Measurements from ENCODE around the gene ADGRG6.

The ADGRG6 gene

GRCh38 chr6:142409794-142410193 lies 108.0 kb downstream of the ADGRG6 start:
- Histone ChIP-seq H3K9ac (ENCODE audit: low read depth, low read length) (no peak overlapping the region), H3K27me3 (ENCODE audit: control insufficient read depth, insufficient read depth, low read length) (no peaks in the 10 kb centered on the region), H3K9me3 (ENCODE audit: control insufficient read depth, insufficient read depth, low read length) (no peaks in the 10 kb centered on the region), H3K36me3 (ENCODE audit: control insufficient read depth, insufficient read depth, low read length) (no peaks in the 10 kb centered on the region), H3K4me1 (ENCODE audit: control insufficient read depth, insufficient read depth, low read length) (no peaks in the 10 kb centered on the region), H3K4me3 (ENCODE audit: low read depth, low read length) (no peak overlapping the region)

GRCh38 chr6:142411145-142411544 lies 109.3 kb downstream of the ADGRG6 start:
- H3K4me1 ChIP-seq (ENCODE audit: control insufficient read depth, insufficient read depth, low read length) = peaks cover 2% of the 10 kb centered on the region
- no peak overlapping the region for H3K9ac ChIP-seq (ENCODE audit: low read depth, low read length)
- H3K4me3 ChIP-seq (ENCODE audit: low read depth, low read length) = no peak overlapping the region
- no peaks in the 10 kb centered on the region for H3K27me3 ChIP-seq (ENCODE audit: control insufficient read depth, insufficient read depth, low read length)
- no peaks in the 10 kb centered on the region for H3K9me3 ChIP-seq (ENCODE audit: control insufficient read depth, insufficient read depth, low read length)
- H3K36me3 ChIP-seq (ENCODE audit: control insufficient read depth, insufficient read depth, low read length) = no peaks in the 10 kb centered on the region

DNA sequence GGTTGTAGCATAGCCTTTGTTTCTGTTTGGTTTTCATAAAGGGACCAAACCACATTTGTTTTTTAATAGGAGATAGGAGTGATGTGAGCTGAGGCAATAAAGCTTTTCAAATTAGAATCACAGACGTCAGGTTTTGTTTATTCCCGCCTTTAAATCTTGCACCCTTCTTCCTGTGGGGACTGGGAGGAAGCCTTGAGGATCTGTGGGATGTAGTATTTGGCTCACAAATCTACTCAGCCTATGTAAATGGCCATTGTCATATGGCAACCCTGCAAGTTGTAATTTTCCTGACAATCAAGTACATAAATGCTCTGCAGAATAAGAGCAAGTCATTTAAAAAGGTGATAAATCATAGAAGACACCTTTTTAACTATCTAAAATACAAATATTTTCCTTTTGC lies 110.4 kb downstream of the ADGRG6 start:
- no peaks in the 10 kb centered on the region for H3K27me3 ChIP-seq (ENCODE audit: control insufficient read depth, insufficient read depth, low read length)
- no peaks in the 10 kb centered on the region for H3K9me3 ChIP-seq (ENCODE audit: control insufficient read depth, insufficient read depth, low read length)
- H3K36me3 ChIP-seq (ENCODE audit: control insufficient read depth, insufficient read depth, low read length) = no peaks in the 10 kb centered on the region
- H3K4me3 ChIP-seq (ENCODE audit: low read depth, low read length) = no peak overlapping the region
- H3K4me1 ChIP-seq (ENCODE audit: control insufficient read depth, insufficient read depth, low read length) = peaks cover 7% of the 10 kb centered on the region
- no peak overlapping the region for H3K9ac ChIP-seq (ENCODE audit: low read depth, low read length)

GRCh38 chr6:142412658-142413057 lies 110.9 kb downstream of the ADGRG6 start:
- H3K36me3 ChIP-seq (ENCODE audit: control insufficient read depth, insufficient read depth, low read length) = no peaks in the 10 kb centered on the region
- H3K4me1 ChIP-seq (ENCODE audit: control insufficient read depth, insufficient read depth, low read length) = peaks cover 10% of the 10 kb centered on the region
- no peak overlapping the region for H3K9ac ChIP-seq (ENCODE audit: low read depth, low read length)
- H3K4me3 ChIP-seq (ENCODE audit: low read depth, low read length) = no peak overlapping the region
- no peaks in the 10 kb centered on the region for H3K27me3 ChIP-seq (ENCODE audit: control insufficient read depth, insufficient read depth, low read length)
- H3K9me3 ChIP-seq (ENCODE audit: control insufficient read depth, insufficient read depth, low read length) = no peaks in the 10 kb centered on the region

DNA sequence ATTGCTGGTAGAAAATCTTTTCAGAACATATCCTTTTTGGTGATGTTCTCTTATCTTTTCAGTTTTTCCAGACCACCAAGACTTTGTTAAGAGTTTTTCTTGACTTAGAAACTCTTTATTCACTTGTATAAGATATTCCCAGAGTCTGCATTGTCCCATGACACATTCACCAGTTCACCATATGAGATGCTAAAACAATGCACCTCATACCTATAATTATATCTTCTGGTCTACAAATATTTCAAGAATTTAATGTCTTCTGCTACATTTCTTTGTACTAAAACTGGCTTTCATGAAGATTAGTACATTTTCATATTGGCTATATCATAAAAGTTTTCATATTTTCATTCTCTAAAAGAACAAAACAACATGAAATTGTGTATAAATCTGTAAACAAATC lies 111.3 kb downstream of the ADGRG6 start:
- Histone ChIP-seq H3K4me1 (ENCODE audit: control insufficient read depth, insufficient read depth, low read length) (peaks cover 12% of the 10 kb centered on the region), H3K9ac (ENCODE audit: low read depth, low read length) (no peak overlapping the region), H3K9me3 (ENCODE audit: control insufficient read depth, insufficient read depth, low read length) (no peaks in the 10 kb centered on the region)

GRCh38 chr6:142414462-142415250 lies 112.8 kb downstream of the ADGRG6 start:
- no peak overlapping the region for H3K9ac ChIP-seq (ENCODE audit: low read depth, low read length)
- no peaks in the 10 kb centered on the region for H3K36me3 ChIP-seq (ENCODE audit: control insufficient read depth, insufficient read depth, low read length)
- no peaks in the 10 kb centered on the region for H3K9me3 ChIP-seq (ENCODE audit: control insufficient read depth, insufficient read depth, low read length)
- H3K4me3 ChIP-seq (ENCODE audit: low read depth, low read length) = no peak overlapping the region
- H3K27me3 ChIP-seq (ENCODE audit: control insufficient read depth, insufficient read depth, low read length) = no peaks in the 10 kb centered on the region
- H3K4me1 ChIP-seq (ENCODE audit: control insufficient read depth, insufficient read depth, low read length) = peaks cover 12% of the 10 kb centered on the region

More for the DNA sequence above, 111.3 kb downstream of the ADGRG6 start:
- H3K27me3 ChIP-seq (ENCODE audit: control insufficient read depth, insufficient read depth, low read length) = no peaks in the 10 kb centered on the region
- H3K36me3 ChIP-seq (ENCODE audit: control insufficient read depth, insufficient read depth, low read length) = no peaks in the 10 kb centered on the region
- no peak overlapping the region for H3K4me3 ChIP-seq (ENCODE audit: low read depth, low read length)

DNA sequence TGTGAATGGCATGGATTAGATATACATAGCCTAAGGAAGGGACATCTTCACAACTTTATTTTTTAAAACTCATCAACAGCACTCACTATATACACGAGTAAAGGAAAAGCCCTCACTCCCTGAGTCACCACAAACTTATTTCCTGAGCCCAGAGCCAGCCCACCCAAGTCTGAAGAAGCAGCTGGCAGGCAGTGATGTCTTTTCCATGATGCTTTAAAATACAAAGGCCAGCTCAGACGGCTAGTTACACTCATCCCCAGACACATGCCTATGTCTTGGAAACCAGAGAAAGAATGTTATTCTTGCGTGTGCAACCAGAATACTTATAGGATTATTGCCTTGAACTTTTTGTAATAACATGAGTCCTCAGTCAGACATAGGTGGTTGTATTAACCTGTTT lies 114.4 kb downstream of the ADGRG6 start:
- Histone ChIP-seq H3K9ac (ENCODE audit: low read depth, low read length) (no peak overlapping the region), H3K4me3 (ENCODE audit: low read depth, low read length) (no peak overlapping the region), H3K27me3 (ENCODE audit: control insufficient read depth, insufficient read depth, low read length) (no peaks in the 10 kb centered on the region), H3K36me3 (ENCODE audit: control insufficient read depth, insufficient read depth, low read length) (no peaks in the 10 kb centered on the region), H3K9me3 (ENCODE audit: control insufficient read depth, insufficient read depth, low read length) (no peaks in the 10 kb centered on the region), H3K4me1 (ENCODE audit: control insufficient read depth, insufficient read depth, low read length) (peaks cover 17% of the 10 kb centered on the region)

- Histone ChIP-seq H3K9ac (ENCODE audit: low read depth, low read length) (no peak overlapping the region), H3K27me3 (ENCODE audit: control insufficient read depth, insufficient read depth, low read length) (no peaks in the 10 kb centered on the region), H3K36me3 (ENCODE audit: control insufficient read depth, insufficient read depth, low read length) (no peaks in the 10 kb centered on the region), H3K9me3 (ENCODE audit: control insufficient read depth, insufficient read depth, low read length) (no peaks in the 10 kb centered on the region), H3K4me3 (ENCODE audit: low read depth, low read length) (no peak overlapping the region), H3K4me1 (ENCODE audit: control insufficient read depth, insufficient read depth, low read length) (peaks cover 17% of the 10 kb centered on the region)
These were observed 114.9 kb downstream of the ADGRG6 start for GRCh38 chr6:142416686-142417085.

DNA sequence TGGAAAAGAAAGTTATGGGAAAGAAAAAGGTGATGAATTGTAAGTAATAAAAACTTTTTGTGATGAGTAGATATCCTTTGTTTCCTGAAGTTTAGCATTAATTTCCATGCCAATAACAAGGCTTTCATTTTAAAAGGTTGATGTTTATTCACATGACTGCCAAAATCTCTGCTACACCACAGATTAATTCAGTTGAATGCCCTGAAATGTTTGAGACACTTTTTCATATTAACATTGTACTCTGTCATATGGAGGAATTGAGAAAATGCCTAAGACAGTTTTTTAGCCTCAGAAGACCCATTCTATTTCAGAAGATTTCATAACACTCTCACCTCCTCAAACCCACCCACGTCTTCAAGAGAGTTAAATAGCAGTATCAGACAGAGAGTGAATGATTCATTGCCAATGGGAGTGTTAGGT lies 115.5 kb downstream of the ADGRG6 start:
- H3K36me3 ChIP-seq (ENCODE audit: control insufficient read depth, insufficient read depth, low read length) = no peaks in the 10 kb centered on the region
- H3K9ac ChIP-seq (ENCODE audit: low read depth, low read length) = no peak overlapping the region
- H3K4me1 ChIP-seq (ENCODE audit: control insufficient read depth, insufficient read depth, low read length) = peaks cover 17% of the 10 kb centered on the region
- no peak overlapping the region for H3K4me3 ChIP-seq (ENCODE audit: low read depth, low read length)
- H3K9me3 ChIP-seq (ENCODE audit: control insufficient read depth, insufficient read depth, low read length) = no peaks in the 10 kb centered on the region
- H3K27me3 ChIP-seq (ENCODE audit: control insufficient read depth, insufficient read depth, low read length) = no peaks in the 10 kb centered on the region

GRCh38 chr6:142419071-142419470 lies 117.3 kb downstream of the ADGRG6 start:
- Histone ChIP-seq H3K36me3 (ENCODE audit: control insufficient read depth, insufficient read depth, low read length) (no peaks in the 10 kb centered on the region), H3K9me3 (ENCODE audit: control insufficient read depth, insufficient read depth, low read length) (no peaks in the 10 kb centered on the region), H3K4me3 (ENCODE audit: low read depth, low read length) (no peak overlapping the region), H3K4me1 (ENCODE audit: control insufficient read depth, insufficient read depth, low read length) (peaks cover 17% of the 10 kb centered on the region), H3K27me3 (ENCODE audit: control insufficient read depth, insufficient read depth, low read length) (no peaks in the 10 kb centered on the region), H3K9ac (ENCODE audit: low read depth, low read length) (no peak overlapping the region)

- no peak overlapping the region for H3K4me3 ChIP-seq (ENCODE audit: low read depth, low read length)
- H3K27me3 ChIP-seq (ENCODE audit: control insufficient read depth, insufficient read depth, low read length) = no peaks in the 10 kb centered on the region
- no peak overlapping the region for H3K9ac ChIP-seq (ENCODE audit: low read depth, low read length)
- H3K4me1 ChIP-seq (ENCODE audit: control insufficient read depth, insufficient read depth, low read length) = peaks cover 17% of the 10 kb centered on the region
- no peaks in the 10 kb centered on the region for H3K36me3 ChIP-seq (ENCODE audit: control insufficient read depth, insufficient read depth, low read length)
- H3K9me3 ChIP-seq (ENCODE audit: control insufficient read depth, insufficient read depth, low read length) = no peaks in the 10 kb centered on the region
These were observed 119.0 kb downstream of the ADGRG6 start for GRCh38 chr6:142420802-142421201.

DNA sequence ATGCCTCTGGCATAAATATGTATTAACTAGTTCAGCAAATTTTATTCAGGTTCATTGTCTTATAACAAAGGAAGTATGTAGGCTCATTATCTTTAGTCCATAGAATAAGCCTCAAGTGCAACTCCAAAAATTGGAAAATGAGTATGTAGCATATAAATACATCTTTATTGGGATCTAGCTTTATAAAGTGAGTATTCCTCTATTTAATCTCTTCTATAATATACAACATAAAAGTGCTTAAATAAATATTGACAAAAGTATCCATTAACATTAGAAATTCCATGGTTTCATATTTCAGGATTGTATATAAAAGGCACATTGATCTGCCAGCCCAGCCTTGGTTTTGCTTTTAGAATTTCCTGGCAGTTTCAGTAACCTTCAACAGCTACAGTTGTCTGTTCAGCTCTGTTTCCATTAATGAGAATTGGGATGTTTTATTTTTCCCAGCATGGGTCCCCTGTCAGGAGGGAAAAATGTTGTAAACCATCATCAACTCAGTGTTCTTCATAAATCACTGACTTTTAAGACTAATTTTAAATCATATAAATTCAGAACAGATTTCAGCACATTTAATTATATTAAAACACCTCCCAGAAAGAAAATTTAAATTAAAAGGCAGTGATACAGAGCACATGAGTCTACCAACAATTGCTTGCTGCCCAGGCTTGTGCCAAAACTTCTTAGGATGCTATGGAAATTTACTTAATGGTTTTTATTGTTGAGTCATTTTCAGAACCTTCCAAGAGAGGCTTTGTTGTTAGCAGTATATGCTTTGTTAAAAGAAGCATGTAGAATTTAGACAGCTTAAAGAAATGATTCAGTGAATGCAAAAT lies 119.7 kb downstream of the ADGRG6 start:
- Histone ChIP-seq H3K36me3 (ENCODE audit: control insufficient read depth, insufficient read depth, low read length) (no peaks in the 10 kb centered on the region), H3K27me3 (ENCODE audit: control insufficient read depth, insufficient read depth, low read length) (no peaks in the 10 kb centered on the region), H3K9me3 (ENCODE audit: control insufficient read depth, insufficient read depth, low read length) (no peaks in the 10 kb centered on the region), H3K4me1 (ENCODE audit: control insufficient read depth, insufficient read depth, low read length) (peaks cover 12% of the 10 kb centered on the region), H3K4me3 (ENCODE audit: low read depth, low read length) (no peak overlapping the region), H3K9ac (ENCODE audit: low read depth, low read length) (no peak overlapping the region)

Data from iPS-15b (cell line).